IPS-18a (cell line): Measurements from ENCODE around the gene SLC16A8.

Experiments used
- H3K27ac ChIP-seq: one replicate; pipeline ENCODE4 v1.5.1; 2013; ENCODE audit warnings: low read length
- H3K27me3 ChIP-seq: one replicate; pipeline ENCODE4 v1.6.1; 2013; ENCODE audit warnings: mild to moderate bottlenecking, low read length; ENCODE audit not compliant: control insufficient read depth, insufficient read depth
- H3K36me3 ChIP-seq: one replicate; pipeline ENCODE4 v1.6.1; 2013; ENCODE audit warnings: low read depth, low read length; ENCODE audit not compliant: control insufficient read depth
- H3K4me1 ChIP-seq: one replicate; pipeline ENCODE4 v1.6.1; 2013; ENCODE audit warnings: low read depth, low read length; ENCODE audit not compliant: control insufficient read depth
- H3K4me3 ChIP-seq: one replicate; pipeline ENCODE4 v1.5.1; 2013; ENCODE audit warnings: low read length
- H3K9ac ChIP-seq: one replicate; pipeline ENCODE4 v1.6.1; 2013; ENCODE audit warnings: mild to moderate bottlenecking, low read length, moderate library complexity
- H3K9me3 ChIP-seq: one replicate; pipeline ENCODE4 v1.6.1; 2013; ENCODE audit warnings: low read depth, low read length; ENCODE audit not compliant: control insufficient read depth

The SLC16A8 gene

GRCh38 chr22:38066381-38067027 lies 17.5 kb downstream of the SLC16A8 start:
- Histone ChIP-seq H3K36me3 (peaks cover 17% of the 10 kb centered on the region), H3K9me3 (no peaks in the 10 kb centered on the region), H3K27ac (no peak overlapping the region), H3K27me3 (no peaks in the 10 kb centered on the region), H3K9ac (no peak overlapping the region), H3K4me3 (no peak overlapping the region), H3K4me1 (no peaks in the 10 kb centered on the region)

GRCh38 chr22:38065539-38065938 lies 18.4 kb downstream of the SLC16A8 start:
- Histone ChIP-seq H3K4me1 (no peaks in the 10 kb centered on the region), H3K27me3 (no peaks in the 10 kb centered on the region), H3K9me3 (no peaks in the 10 kb centered on the region), H3K36me3 (peaks cover 12% of the 10 kb centered on the region), H3K27ac (no peak overlapping the region), H3K9ac (no peak overlapping the region), H3K4me3 (no peak overlapping the region)

- peaks cover 12% of the 10 kb centered on the region for H3K36me3 ChIP-seq
These were observed 21.2 kb downstream of the SLC16A8 start for GRCh38 chr22:38062791-38063190.

DNA sequence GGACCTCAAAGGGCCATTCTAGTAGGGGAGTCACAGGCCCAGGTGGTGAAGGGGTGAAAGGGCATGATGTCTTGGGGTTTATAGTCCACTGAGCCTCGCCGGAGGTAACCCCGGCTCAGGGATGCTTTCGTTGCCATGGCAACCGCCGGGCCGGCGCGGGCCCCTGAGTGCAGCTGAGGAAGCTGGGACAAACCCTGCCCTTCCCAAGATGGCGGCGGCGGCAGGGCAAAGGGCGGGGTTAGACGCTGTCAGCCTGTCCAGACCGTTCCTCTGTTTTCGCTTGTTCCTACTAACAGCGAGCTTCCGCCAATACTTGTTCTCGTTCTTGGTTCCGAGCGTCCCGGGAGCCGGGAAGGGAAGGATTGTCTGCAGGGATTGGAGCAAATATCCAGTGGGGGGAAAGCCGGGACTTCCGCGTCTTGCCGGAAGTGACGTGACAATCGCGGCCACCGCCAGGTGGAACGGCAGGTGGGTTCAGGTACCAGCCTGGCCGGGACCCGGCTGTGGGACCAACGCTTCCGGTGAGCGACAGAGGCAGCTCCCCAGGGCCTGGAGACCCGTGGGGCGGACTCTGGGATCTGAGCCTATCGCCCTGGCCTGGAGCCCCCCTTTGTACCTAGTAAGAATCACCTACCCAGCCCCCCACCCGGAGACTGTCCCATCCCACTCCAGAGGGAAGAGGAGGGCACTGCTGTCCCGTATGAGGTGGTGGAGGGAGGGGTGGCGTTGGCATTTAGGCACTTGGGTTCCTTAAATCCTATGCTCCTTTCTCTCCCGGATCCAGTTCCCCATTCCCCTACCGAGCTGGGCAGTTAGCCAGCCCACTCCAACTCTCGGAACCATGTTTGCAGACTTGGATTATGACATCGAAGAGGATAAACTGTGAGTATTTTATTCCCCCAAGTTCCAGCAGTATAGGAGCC lies 26.8 kb downstream of the SLC16A8 start, which contains the start of gene PICK1:
Gene PICK1 (plus strand): TSS at position 436 of the 923 bp plus-strand sequence. CDS start 406 bp downstream, at position 842.
- no peaks in the 10 kb centered on the region for H3K27me3 ChIP-seq
- no peaks in the 10 kb centered on the region for H3K4me1 ChIP-seq
- no peaks in the 10 kb centered on the region for H3K36me3 ChIP-seq
- peak within 1 kb of the TSS; percentile 77 for H3K9ac ChIP-seq
- H3K27ac ChIP-seq = peak within 1 kb of the TSS; percentile 97
- no peaks in the 10 kb centered on the region for H3K9me3 ChIP-seq
- H3K4me3 ChIP-seq = peak within 1 kb of the TSS; percentile 89

More at GRCh38 chr22:38062791-38063190, 21.2 kb downstream of the SLC16A8 start:
- Histone ChIP-seq H3K4me1 (no peaks in the 10 kb centered on the region), H3K9ac (no peak overlapping the region), H3K27me3 (no peaks in the 10 kb centered on the region), H3K9me3 (no peaks in the 10 kb centered on the region), H3K27ac (no peak overlapping the region), H3K4me3 (no peak overlapping the region)

DNA sequence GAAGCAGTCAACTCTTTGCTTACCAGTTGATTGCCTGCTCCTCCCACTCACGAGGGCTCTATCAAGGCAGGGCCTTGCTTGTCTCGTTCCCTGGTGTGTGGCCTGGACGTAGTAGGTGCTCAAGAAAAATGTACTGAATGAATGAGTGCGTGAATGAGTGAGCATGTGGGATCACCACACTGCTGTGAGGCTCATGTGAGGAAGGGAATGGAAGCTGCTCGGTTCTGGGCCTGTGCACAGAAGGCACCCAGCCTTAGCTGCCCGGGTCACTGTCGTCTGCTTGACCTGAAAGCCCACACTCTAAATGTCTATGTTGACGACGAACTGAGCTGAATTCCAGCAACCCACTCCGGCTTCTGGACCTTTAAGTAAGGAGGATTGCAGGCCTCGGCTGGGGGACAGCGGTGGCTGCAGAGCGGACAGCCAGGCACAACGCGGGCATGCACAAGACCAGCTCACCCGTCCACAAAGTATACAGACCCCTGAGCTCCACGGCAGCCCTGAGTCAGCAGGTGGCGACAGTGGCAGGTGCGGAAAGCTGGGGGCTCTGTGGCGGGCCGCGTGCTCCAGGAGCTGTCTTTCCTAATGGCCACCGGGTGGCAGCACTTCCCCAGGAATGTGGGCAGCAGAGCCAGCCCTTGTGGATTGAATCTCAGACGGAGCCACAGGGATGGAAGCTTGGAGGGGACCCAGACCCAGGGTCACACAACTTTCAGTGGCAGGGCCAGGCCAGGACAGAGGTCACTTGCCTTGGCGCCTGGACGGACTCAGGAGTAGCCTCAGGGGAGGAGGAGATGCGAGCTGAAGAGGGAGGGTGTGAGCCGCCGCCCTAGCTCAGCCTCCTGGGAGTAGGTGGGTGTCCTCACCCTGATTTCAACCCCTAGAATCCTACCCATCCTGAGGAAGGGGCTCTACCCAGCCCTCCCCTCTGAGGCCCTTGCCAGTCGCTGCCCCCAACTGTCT lies 31.8 kb downstream of the SLC16A8 start:
- Histone ChIP-seq H3K9ac (no peak overlapping the region), H3K27ac (no peak overlapping the region)

GRCh38 chr22:38051261-38051660 lies 32.7 kb downstream of the SLC16A8 start:
- H3K27me3 ChIP-seq = no peaks in the 10 kb centered on the region
- H3K36me3 ChIP-seq = no peaks in the 10 kb centered on the region
- no peak overlapping the region for H3K9ac ChIP-seq
- H3K9me3 ChIP-seq = no peaks in the 10 kb centered on the region
- H3K4me1 ChIP-seq = no peaks in the 10 kb centered on the region
- H3K4me3 ChIP-seq = no peak overlapping the region
- H3K27ac ChIP-seq = no peak overlapping the region

More for the DNA sequence above, 31.8 kb downstream of the SLC16A8 start:
- no peaks in the 10 kb centered on the region for H3K36me3 ChIP-seq
- no peaks in the 10 kb centered on the region for H3K27me3 ChIP-seq
- no peak overlapping the region for H3K4me3 ChIP-seq
- H3K9me3 ChIP-seq = no peaks in the 10 kb centered on the region
- H3K4me1 ChIP-seq = no peaks in the 10 kb centered on the region

GRCh38 chr22:38050720-38051119 lies 33.3 kb downstream of the SLC16A8 start:
- no peaks in the 10 kb centered on the region for H3K36me3 ChIP-seq
- H3K9ac ChIP-seq = no peak overlapping the region
- no peak overlapping the region for H3K4me3 ChIP-seq
- H3K4me1 ChIP-seq = no peaks in the 10 kb centered on the region
- no peak overlapping the region for H3K27ac ChIP-seq
- H3K27me3 ChIP-seq = no peaks in the 10 kb centered on the region
- H3K9me3 ChIP-seq = no peaks in the 10 kb centered on the region

- Histone ChIP-seq H3K9me3 (no peaks in the 10 kb centered on the region), H3K9ac (no peak overlapping the region), H3K27ac (no peak overlapping the region), H3K36me3 (no peaks in the 10 kb centered on the region), H3K4me3 (no peak overlapping the region), H3K4me1 (no peaks in the 10 kb centered on the region), H3K27me3 (no peaks in the 10 kb centered on the region)
These were observed 34.0 kb downstream of the SLC16A8 start for GRCh38 chr22:38049812-38050619.

DNA sequence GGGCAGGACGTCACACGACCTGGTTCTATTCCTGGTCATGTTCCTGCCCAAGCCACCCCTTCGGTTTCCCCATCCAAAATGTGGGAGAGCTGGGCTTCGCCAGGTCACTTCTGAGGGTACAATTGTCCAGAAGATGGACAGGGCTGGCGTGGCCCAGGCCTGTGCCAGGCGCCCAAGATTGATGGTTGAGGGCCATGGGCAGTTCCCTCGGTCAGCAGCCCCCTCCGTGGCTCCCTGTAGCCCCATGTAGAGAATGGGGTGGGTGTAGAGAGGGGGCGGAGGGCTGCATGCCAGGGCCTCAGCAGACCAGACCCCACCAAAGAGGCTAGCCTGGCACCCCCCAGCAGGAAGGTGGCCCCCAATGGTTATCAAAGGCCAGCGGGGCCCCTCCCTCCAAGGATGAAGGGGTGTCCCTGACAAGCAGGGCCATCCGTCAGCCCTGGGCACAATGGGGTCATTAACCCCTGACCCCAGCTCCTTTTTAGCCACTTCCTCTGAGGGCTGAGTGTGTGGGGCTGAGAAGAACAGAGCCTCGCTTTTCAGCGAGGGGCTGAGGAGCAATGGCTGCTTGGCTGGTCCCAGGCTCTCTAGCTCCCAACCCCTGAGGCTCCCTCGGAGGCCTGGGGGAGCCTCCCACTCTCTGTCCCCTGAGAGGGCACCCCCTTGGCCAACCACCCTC lies 37.8 kb downstream of the SLC16A8 start:
- Histone ChIP-seq H3K4me3 (no peak overlapping the region), H3K36me3 (no peaks in the 10 kb centered on the region), H3K9ac (no peak overlapping the region), H3K27me3 (no peaks in the 10 kb centered on the region), H3K4me1 (no peaks in the 10 kb centered on the region), H3K27ac (no peak overlapping the region), H3K9me3 (no peaks in the 10 kb centered on the region)
